Tibial nerve (tissue), 4 donors: Measurements from ENCODE around the gene HAO1. TPM values are rescaled to one million over a fixed set of nuclear protein-coding genes. Genes with fewer than 3 reads are reported as not detected.

Experiments used
- DNase-seq, 2 donors: peaks; one replicate each; pipeline ENCODE4 v3.0.0-alpha.2; 2019; ENCODE audit warnings: low spot score in 2 of 2
- H3K27ac ChIP-seq, 4 donors: fragments of 200-600 bp; sonication (generic) in 3 of 4; one replicate each; pipeline ENCODE4 v1.5.1; 2017 to 2019; ENCODE audit warnings: mild to moderate bottlenecking in 1 of 4
- H3K27me3 ChIP-seq, 2 donors: fragments of 200-600 bp; sonication (generic) in 1 of 2; one replicate each; pipeline versions ENCODE4 v1.5.1 to v1.6.0; 2017 to 2019
- H3K36me3 ChIP-seq, 3 donors: fragments of 200-600 bp; sonication (generic); one replicate each; pipeline ENCODE4 v1.5.1; 2018 to 2019
- H3K4me1 ChIP-seq, 4 donors: fragments of 200-600 bp; sonication (generic) in 3 of 4; one replicate each; pipeline ENCODE4 v1.5.1; 2017 to 2019
- H3K4me3 ChIP-seq, 4 donors: fragments of 200-600 bp; sonication (generic) in 3 of 4; one replicate each; pipeline ENCODE4 v1.5.1; 2017 to 2019; ENCODE audit warnings: mild to moderate bottlenecking in 1 of 4, moderate library complexity in 1 of 4
- H3K9me3 ChIP-seq, 4 donors: fragments of 200-600 bp; sonication (generic) in 3 of 4; one replicate each; pipeline ENCODE4 v1.5.1; 2017 to 2019
- CTCF ChIP-seq, 5 experiments: fragments of 200-600 bp in 3 of 5; fragments of 450-650 bp in 2 of 5; sonication (generic) in 3 of 5; IDR thresholded peaks; one replicate each; pipeline ENCODE4 v1.5.1; 2016 to 2019; ENCODE audit warnings: antibody characterized with exemption in 5 of 5, mild to moderate bottlenecking in 3 of 5, moderate library complexity in 2 of 5
- EP300 ChIP-seq, 2 donors: sonication (generic); formaldehyde crosslinking; IDR thresholded peaks; one replicate each; pipeline ENCODE4 v1.6.1; 2017; ENCODE audit warnings: antibody characterized with exemption in 2 of 2, mild to moderate bottlenecking in 1 of 2
- POLR2A ChIP-seq, 2 donors: fragments of 450-650 bp; IDR thresholded peaks; one replicate each; pipeline ENCODE4 v1.6.1; 2017; ENCODE audit warnings: antibody characterized with exemption in 2 of 2, mild to moderate bottlenecking in 2 of 2, moderate library complexity in 2 of 2
- WGBS, 2 donors: methylation state at CpG; one replicate each; pipeline ENCODE4 v1.1.5; 2018; 5-methylcytosine and 5-hydroxymethylcytosine counted together
- total RNA-seq, 4 donors: library from RNA; depleted of rRNA; stranded (reverse); fragments of >200 nt; gene quantifications; one replicate each; pipeline ENCODE4 v1.1.0, GENCODE V29; 2016

Gene HAO1
- total RNA-seq, 4 donors from 2014 or later = not detected

DNA sequence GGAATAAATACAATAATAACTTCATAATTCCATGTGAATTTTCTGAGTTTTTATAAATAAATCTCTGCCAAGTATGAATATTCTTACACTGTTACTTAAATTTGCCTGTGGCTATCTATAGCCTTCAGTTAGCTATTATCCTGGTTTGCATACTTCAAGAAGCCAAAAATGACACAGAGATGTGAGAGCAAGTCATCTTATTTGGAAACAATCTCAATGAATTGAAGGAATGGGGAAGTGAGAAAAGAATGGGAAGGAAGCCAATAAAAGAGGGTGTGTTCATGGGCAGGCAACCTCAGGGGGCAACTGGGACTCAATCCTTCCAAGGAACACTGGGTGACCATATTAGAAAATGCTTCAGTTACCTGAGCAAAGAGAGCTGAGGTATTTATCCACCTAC is 9.9 kb downstream of the HAO1 start:
- Histone ChIP-seq H3K36me3 (no peaks in the 10 kb centered on the region), H3K27ac (no peak overlapping the region), H3K4me1 (peaks cover 0 to 4% (median 0%) of the 10 kb centered on the region in 4 donors), H3K27me3 (no peaks in the 10 kb centered on the region), H3K9me3 (no peaks in the 10 kb centered on the region), H3K4me3 (no peak overlapping the region)
- DNase-seq = no peak
- TF ChIP-seq POLR2A (IDR thresholded peaks at IDR 0.05) (no peak), CTCF (IDR thresholded peaks at IDR 0.05) (no peak), EP300 (IDR thresholded peaks at IDR 0.05) (no peak)

DNA sequence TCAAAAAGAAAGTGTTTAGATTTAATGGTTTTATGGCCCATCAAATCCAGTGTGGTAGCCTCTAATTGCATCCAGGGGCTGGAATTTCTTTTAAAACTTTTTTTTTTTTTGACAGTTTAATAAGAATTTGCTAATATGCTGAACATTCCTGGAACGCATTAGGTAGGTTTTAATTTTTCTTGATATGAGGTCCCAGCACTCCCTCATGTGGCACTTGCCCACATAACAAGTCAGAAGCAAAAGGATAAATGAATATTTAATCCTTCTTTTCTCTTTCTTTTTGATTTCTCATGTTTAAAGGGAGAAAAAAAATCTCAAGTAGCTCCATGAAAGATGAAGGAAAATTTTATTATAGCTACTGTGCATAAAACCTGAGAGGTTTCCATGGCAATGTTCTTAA is 13.5 kb downstream of the HAO1 start:
- WGBS, 2 donors = 10 to 14% methylated on average over 1 of the region's 1 CpG
- no peak for TF ChIP-seq EP300 (IDR thresholded peaks at IDR 0.05)
- TF ChIP-seq CTCF (IDR thresholded peaks at IDR 0.05) = peak in 3 of 5 experiments; percentile 14 to 42 (median 28)
- no peak overlapping the region for H3K27ac ChIP-seq
- H3K4me3 ChIP-seq = no peak overlapping the region
- no peaks in the 10 kb centered on the region for H3K27me3 ChIP-seq
- H3K9me3 ChIP-seq = no peaks in the 10 kb centered on the region
- no peaks in the 10 kb centered on the region for H3K36me3 ChIP-seq
- no peak for DNase-seq
- peaks cover 0 to 4% (median 0%) of the 10 kb centered on the region in 4 donors for H3K4me1 ChIP-seq

DNA sequence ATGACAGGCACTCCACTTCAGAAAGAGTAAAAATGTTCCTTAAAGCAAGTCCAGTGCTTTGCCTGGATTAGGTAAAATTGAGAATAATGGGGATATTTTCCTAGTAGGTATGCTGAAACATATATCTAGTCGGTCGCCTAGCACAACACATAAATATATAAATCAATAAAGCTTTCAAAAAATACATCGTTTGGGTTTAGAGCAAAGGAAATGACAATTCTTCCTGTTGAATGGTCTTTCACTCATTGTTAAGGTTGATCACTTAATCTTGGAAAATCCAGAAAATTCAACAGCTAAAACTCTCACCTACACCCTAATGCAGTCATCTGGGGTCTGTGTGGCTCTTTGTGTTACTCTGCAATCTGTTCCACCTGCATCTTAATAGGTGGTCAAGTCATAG is 13.9 kb downstream of the HAO1 start:
- Histone ChIP-seq H3K27me3 (no peaks in the 10 kb centered on the region), H3K4me3 (no peak overlapping the region), H3K9me3 (no peaks in the 10 kb centered on the region), H3K4me1 (peaks cover 0 to 4% (median 0%) of the 10 kb centered on the region in 4 donors), H3K36me3 (no peaks in the 10 kb centered on the region), H3K27ac (no peak overlapping the region)
- DNase-seq = no peak
- 47 to 59% methylated on average over 3 of the region's 3 CpGs for WGBS, 2 donors
- TF ChIP-seq EP300 (IDR thresholded peaks at IDR 0.05) = no peak
- no peak for TF ChIP-seq CTCF (IDR thresholded peaks at IDR 0.05)
- no peak for TF ChIP-seq POLR2A (IDR thresholded peaks at IDR 0.05)

DNA sequence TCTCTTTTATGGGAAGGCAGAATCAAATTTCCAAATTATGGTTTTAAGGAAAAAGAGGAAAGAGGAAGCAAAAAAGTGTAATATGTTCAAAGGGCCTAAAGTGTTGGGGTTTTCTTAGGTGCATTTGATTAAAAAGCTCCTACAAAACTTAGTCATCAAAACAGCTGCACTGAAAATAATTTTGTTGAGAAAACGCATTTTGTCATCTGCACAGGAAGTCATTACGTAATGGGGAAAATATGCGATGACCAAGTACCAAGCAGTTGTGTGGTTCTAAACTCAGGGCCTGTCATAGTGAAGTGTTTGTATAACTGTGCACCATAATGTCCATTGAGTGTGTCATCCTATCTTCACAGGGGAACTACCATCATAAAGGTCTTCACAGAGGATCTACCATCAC is 15.6 kb downstream of the HAO1 start:
- no peaks in the 10 kb centered on the region for H3K9me3 ChIP-seq
- H3K4me1 ChIP-seq = peaks cover 0 to 4% (median 0%) of the 10 kb centered on the region in 4 donors
- no peak overlapping the region for H3K4me3 ChIP-seq
- no peak for DNase-seq
- no peaks in the 10 kb centered on the region for H3K36me3 ChIP-seq
- H3K27me3 ChIP-seq = no peaks in the 10 kb centered on the region
- TF ChIP-seq CTCF (IDR thresholded peaks at IDR 0.05) = no peak
- no peak for TF ChIP-seq POLR2A (IDR thresholded peaks at IDR 0.05)
- TF ChIP-seq EP300 (IDR thresholded peaks at IDR 0.05) = no peak
- 46 to 56% methylated on average over 3 of the region's 3 CpGs for WGBS, 2 donors
- H3K27ac ChIP-seq = no peak overlapping the region

- 79 to 93% methylated on average over 1 of the region's 1 CpG for WGBS, 2 donors
- no peak for DNase-seq
Observed at GRCh38 chr20:7916648-7917047, 23.6 kb downstream of the HAO1 start.

More at GRCh38 chr20:7916648-7917047, 23.6 kb downstream of the HAO1 start:
- Histone ChIP-seq H3K4me1 (peaks cover 0 to 4% (median 0%) of the 10 kb centered on the region in 4 donors), H3K9me3 (no peaks in the 10 kb centered on the region), H3K27ac (no peak overlapping the region), H3K27me3 (peaks cover 0 to 4% of the 10 kb centered on the region in 2 donors), H3K4me3 (no peak overlapping the region), H3K36me3 (no peaks in the 10 kb centered on the region)
- TF ChIP-seq EP300 (IDR thresholded peaks at IDR 0.05) (no peak), POLR2A (IDR thresholded peaks at IDR 0.05) (no peak), CTCF (IDR thresholded peaks at IDR 0.05) (no peak)
